NCI-H146 treated with DMSO at 0.1 percent for 48 hours (cell line): Measurements from ENCODE around the gene WASF2.
"Not testable (repeated sequence)": the region's sequence is repeated elsewhere in the genome, so short reads cannot be mapped to it uniquely, and the experiment has no call there.

Experiments
- DNase-seq: peaks from one replicate; lab custom pipeline; 2025; ENCODE audit not compliant: unreplicated experiment; lab: John Stamatoyannopoulos, UW

Gene WASF2

GRCh38 chr1:27454610-27455009 is 35.4 kb downstream of the WASF2 start:
- DNase-seq, result no peak

- DNase-seq, result no peak
Measured at GRCh38 chr1:27451343-27451742, 38.6 kb downstream of the WASF2 start.

GRCh38 chr1:27448982-27449381 is 41.0 kb downstream of the WASF2 start:
- DNase-seq, result no peak

GRCh38 chr1:27447883-27448282 is 42.1 kb downstream of the WASF2 start:
- DNase-seq, result no peak

- DNase-seq, result no peak
Measured at GRCh38 chr1:27447399-27447798, 42.6 kb downstream of the WASF2 start.

- no peak for DNase-seq
Measured at GRCh38 chr1:27446496-27447020, 43.4 kb downstream of the WASF2 start.

- DNase-seq, result no peak
Measured at GRCh38 chr1:27445177-27445936, 44.6 kb downstream of the WASF2 start.

- no peak for DNase-seq
Measured at GRCh38 chr1:27444632-27445031, 45.3 kb downstream of the WASF2 start.

GRCh38 chr1:27439150-27439549 is 50.8 kb downstream of the WASF2 start:
- DNase-seq, result no peak

GRCh38 chr1:27438621-27439061 is 51.3 kb downstream of the WASF2 start:
- DNase-seq, result no peak

- DNase-seq, result no peak
Measured at GRCh38 chr1:27436204-27437159, 53.5 kb downstream of the WASF2 start.

- no peak for DNase-seq
Measured at GRCh38 chr1:27435566-27436203, 54.3 kb downstream of the WASF2 start.

- no peak for DNase-seq
Measured at GRCh38 chr1:27433706-27434105, 56.3 kb downstream of the WASF2 start.

- not testable (repeated sequence) for DNase-seq
Measured at GRCh38 chr1:27432725-27433124, 57.2 kb downstream of the WASF2 start.

- no peak for DNase-seq
Measured at GRCh38 chr1:27431601-27431940, 58.4 kb downstream of the WASF2 start.

- DNase-seq, result no peak
Measured at GRCh38 chr1:27430903-27431600, 58.9 kb downstream of the WASF2 start.

- no peak for DNase-seq
Measured at GRCh38 chr1:27429029-27429425, 60.9 kb downstream of the WASF2 start.

- DNase-seq, result no peak
Measured at GRCh38 chr1:27428316-27429028, 61.5 kb downstream of the WASF2 start.

- no peak for DNase-seq
Measured at GRCh38 chr1:27427816-27428315, 62.1 kb downstream of the WASF2 start.

- no peak for DNase-seq
Measured at GRCh38 chr1:27427329-27427728, 62.6 kb downstream of the WASF2 start.
